Kidney glomerular epithelial cell (primary cell): ENCODE measurements around the gene FKBP1A.
A peak's percentile ranks its signal among the peaks of the same experiment; 100 is the strongest.

Experiments used
- DNase-seq: peaks from one replicate; lab custom pipeline; 2025; lab: John Stamatoyannopoulos, UW

Gene FKBP1A

GRCh38 chr20:1386323-1386722 lies 6.5 kb downstream of the FKBP1A start:
- no peak for DNase-seq

- DNase-seq: no peak
These were observed 9.0 kb downstream of the FKBP1A start for GRCh38 chr20:1383623-1384404.

GRCh38 chr20:1382670-1383069 lies 10.2 kb downstream of the FKBP1A start:
- DNase-seq: no peak

- DNase-seq: no peak
These were observed 10.9 kb downstream of the FKBP1A start for GRCh38 chr20:1381753-1382591.

GRCh38 chr20:1378735-1379125 lies 14.1 kb downstream of the FKBP1A start:
- DNase-seq: no peak

GRCh38 chr20:1377984-1378734 lies 14.7 kb downstream of the FKBP1A start:
- DNase-seq: peak; percentile 86

GRCh38 chr20:1377341-1377871 lies 15.4 kb downstream of the FKBP1A start:
- no peak for DNase-seq

- no peak for DNase-seq
These were observed 16.2 kb downstream of the FKBP1A start for GRCh38 chr20:1376408-1377270.

- no peak for DNase-seq
These were observed 16.8 kb downstream of the FKBP1A start for GRCh38 chr20:1376007-1376406.

GRCh38 chr20:1375515-1375914 lies 17.3 kb downstream of the FKBP1A start:
- no peak for DNase-seq

- DNase-seq: no peak
These were observed 18.6 kb downstream of the FKBP1A start for GRCh38 chr20:1374246-1374645.

- DNase-seq: no peak
These were observed 19.2 kb downstream of the FKBP1A start for GRCh38 chr20:1373614-1374013.

- no peak for DNase-seq
These were observed 19.8 kb downstream of the FKBP1A start for GRCh38 chr20:1373036-1373435.

- DNase-seq: no peak
These were observed 20.9 kb downstream of the FKBP1A start for GRCh38 chr20:1371830-1372539.

- DNase-seq: no peak
These were observed 21.6 kb downstream of the FKBP1A start for GRCh38 chr20:1371202-1371782.

GRCh38 chr20:1370548-1371110 lies 22.2 kb downstream of the FKBP1A start:
- DNase-seq: no peak

GRCh38 chr20:1369970-1370369 lies 22.9 kb downstream of the FKBP1A start:
- DNase-seq: no peak

- peak; percentile 11 for DNase-seq
These were observed 24.2 kb downstream of the FKBP1A start for GRCh38 chr20:1368448-1369199.

GRCh38 chr20:1367479-1367878 lies 25.4 kb downstream of the FKBP1A start:
- DNase-seq: no peak
